Measurements from ENCODE around the gene ABCC6.
"Not testable (repeated sequence)": the region's sequence is repeated elsewhere in the genome, so short reads cannot be mapped to it uniquely, and the experiment has no call there.

The ABCC6 gene

GRCh38 chr16:16223662-16224241 lies 458 bp upstream of the ABCC6 start:
- DNase-seq (ENCODE audit: low spot score), result not testable (repeated sequence)

DNA sequence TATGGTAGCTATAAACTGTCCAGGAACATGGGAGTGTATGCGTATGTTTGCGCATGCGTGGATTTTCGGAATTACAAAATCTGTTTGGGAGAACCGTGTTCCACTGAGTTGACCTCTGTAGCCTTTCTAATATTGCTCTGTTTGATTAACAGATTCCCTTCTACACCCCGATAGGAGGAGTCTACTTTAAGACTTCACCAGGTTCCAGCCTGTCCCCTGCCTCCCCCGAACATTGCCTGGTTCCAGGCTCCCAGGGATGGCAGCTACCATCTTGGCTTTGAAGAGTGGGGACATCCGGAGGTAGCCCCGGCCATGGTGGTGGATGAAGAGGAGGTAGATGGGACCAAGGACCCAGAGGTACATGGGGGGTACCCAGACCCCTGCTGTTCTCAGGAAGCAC lies 1.9 kb downstream of the ABCC6 start:
- DNase-seq (ENCODE audit: low spot score), result not testable (repeated sequence)

GRCh38 chr16:16220449-16220848 lies 2.8 kb downstream of the ABCC6 start:
- not testable (repeated sequence) for DNase-seq (ENCODE audit: low spot score)

GRCh38 chr16:16218787-16219186 lies 4.5 kb downstream of the ABCC6 start:
- DNase-seq (ENCODE audit: low spot score), result not testable (repeated sequence)

- not testable (repeated sequence) for DNase-seq (ENCODE audit: low spot score)
Measured at GRCh38 chr16:16218349-16218748, 4.9 kb downstream of the ABCC6 start.

- not testable (repeated sequence) for DNase-seq (ENCODE audit: low spot score)
Measured at GRCh38 chr16:16213863-16214293, 9.4 kb downstream of the ABCC6 start.

DNA sequence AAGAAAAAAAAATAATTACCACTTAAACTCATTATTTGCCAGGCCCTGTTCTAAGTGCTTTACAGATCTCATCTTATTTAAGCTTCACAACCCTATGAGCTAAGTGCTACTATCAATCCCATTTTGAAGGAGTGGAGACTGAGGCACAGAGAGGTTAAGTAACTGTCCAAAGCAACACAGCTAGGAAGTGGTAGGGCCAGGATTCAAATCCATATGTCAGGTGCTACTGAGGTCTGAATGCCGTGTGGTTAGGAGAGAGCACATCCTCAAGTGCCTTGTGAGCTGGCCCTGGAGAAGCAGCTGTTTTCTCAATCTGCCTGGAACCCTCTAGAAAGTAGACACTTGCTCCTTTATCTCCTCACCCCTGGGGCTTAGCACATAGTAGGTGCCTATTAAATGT lies 11.9 kb downstream of the ABCC6 start:
- not testable (repeated sequence) for DNase-seq (ENCODE audit: low spot score)

- not testable (repeated sequence) for DNase-seq (ENCODE audit: low spot score)
Measured at GRCh38 chr16:16208461-16208860, 14.8 kb downstream of the ABCC6 start.

DNA sequence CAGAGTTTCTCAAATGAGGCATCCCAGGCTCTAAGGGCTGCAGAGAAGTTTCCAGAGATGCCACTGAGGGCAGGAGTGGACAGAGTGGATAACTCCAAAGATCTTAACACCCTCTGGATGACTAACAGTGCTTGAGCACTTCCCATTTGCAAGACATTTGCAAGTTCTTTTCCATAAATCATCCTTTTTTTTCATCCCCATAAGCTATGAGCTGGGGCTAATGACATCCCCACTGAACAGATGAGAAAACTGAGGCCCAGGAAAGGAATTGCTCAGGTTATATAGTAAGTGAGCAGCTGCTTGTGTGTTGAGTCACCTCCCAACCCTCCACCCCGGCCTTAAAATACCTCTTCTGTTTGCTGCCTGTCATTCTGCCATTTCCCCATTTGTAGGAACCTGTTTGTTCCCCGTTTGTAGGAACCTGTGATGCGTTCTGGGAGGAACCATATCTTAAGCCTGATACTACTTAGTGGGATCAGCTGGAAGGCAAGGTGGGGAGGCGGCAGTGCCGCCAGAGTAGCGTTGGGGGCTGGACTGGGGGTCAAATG lies 15.4 kb downstream of the ABCC6 start:
- not testable (repeated sequence) for DNase-seq (ENCODE audit: low spot score)

DNA sequence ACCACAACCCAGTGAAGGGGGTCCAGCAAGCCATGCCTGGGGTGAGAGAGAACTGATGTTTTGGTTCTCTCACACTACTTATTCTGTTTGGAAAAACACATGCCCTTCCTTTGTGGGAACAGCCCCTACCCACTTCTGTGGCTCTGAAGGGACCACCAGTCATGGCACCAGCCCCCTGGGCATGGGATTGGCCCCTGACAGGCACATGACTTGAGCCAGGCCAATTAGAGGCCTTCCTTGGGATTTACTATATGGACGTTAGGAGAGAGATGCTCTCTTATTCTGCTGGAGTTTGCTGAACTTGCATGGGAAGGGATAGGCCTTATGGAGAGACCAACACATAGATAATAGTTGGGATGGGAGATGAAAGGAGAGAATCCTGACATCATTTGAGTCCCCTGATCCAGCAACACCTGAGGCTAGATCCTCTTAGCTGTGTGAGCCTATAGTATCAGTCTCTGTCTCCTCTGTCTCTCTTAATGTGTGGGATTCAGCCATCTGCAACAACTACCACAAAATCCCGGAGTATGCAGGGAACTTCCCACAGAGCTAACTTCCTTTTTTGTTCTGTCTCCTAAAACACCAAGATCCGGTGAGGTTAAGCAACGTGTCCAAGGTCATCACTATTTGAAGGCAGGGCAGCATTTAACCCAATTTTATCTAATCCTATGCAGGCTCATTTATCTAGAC lies 16.1 kb downstream of the ABCC6 start:
- DNase-seq (ENCODE audit: low spot score), result not testable (repeated sequence)

GRCh38 chr16:16205864-16206263 lies 17.4 kb downstream of the ABCC6 start:
- not testable (repeated sequence) for DNase-seq (ENCODE audit: low spot score)

GRCh38 chr16:16204552-16204951 lies 18.7 kb downstream of the ABCC6 start:
- DNase-seq (ENCODE audit: low spot score), result not testable (repeated sequence)

- not testable (repeated sequence) for DNase-seq (ENCODE audit: low spot score)
Measured at GRCh38 chr16:16203494-16203893, 19.8 kb downstream of the ABCC6 start.

DNA sequence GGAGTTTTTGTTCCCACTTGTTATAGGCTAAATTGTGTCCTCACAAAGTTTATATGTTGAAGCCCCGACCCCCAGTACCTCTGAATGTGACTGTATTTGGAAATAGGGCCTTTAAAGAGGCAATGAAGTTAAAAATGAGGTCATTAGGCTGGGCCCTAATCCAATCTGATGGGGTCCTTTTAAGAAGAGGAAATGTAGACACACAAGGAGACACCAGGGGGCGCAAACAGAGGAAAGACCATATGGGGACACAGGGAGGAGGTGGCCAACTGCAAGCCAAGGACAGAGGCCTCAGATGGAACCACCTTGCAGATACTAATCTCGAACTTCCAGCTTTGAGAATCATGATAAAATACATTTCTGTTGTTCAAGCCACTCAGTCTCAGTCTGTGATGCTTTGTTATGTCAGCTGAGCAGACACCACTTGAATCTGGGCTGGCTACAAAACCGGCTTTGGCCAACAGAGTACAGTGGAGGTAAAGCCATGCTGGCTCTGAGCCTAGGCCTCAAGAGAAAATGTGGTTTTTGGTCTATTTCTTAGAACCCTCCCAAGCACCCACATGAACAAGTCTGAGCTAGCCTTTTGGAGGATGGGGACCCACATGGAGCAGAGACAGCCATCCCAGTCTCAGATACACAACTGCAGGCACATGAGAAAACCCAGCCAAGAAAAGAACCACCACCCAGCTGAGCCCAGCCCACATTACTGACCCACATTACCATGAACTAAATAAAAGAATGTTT lies 20.7 kb downstream of the ABCC6 start:
- DNase-seq (ENCODE audit: low spot score), result not testable (repeated sequence)

- DNase-seq (ENCODE audit: low spot score), result not testable (repeated sequence)
Measured at GRCh38 chr16:16201880-16202279, 21.4 kb downstream of the ABCC6 start.

- DNase-seq (ENCODE audit: low spot score), result not testable (repeated sequence)
Measured at GRCh38 chr16:16200391-16200790, 22.9 kb downstream of the ABCC6 start.

- not testable (repeated sequence) for DNase-seq (ENCODE audit: low spot score)
Measured at GRCh38 chr16:16199428-16199827, 23.9 kb downstream of the ABCC6 start.

- DNase-seq (ENCODE audit: low spot score), result no peak
Measured at GRCh38 chr16:16197966-16198365, 25.3 kb downstream of the ABCC6 start.

DNA sequence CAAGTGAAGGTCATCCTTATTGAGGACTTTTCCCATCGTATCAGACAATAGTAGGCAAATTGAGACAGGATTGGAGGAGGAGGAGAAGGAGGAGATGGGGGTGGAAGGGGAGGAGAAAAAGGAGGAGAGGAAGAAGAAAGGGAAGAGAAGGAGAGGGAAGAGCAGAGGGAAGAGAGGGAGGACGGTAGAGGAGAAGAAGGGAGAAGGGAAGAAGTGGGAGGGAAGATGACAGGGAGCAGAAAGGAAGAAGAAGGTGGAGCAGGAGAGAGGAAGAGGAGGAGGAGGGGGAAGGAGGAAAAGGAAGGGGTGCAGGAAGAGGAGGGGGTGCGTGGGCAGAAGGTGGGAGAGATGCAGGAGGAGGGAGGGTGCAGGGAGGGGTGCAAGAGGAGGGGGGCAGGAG lies 26.0 kb downstream of the ABCC6 start:
- DNase-seq (ENCODE audit: low spot score), result no peak

GRCh38 chr16:16196099-16196498 lies 27.2 kb downstream of the ABCC6 start:
- no peak for DNase-seq (ENCODE audit: low spot score)

- DNase-seq (ENCODE audit: low spot score), result no peak
Measured at GRCh38 chr16:16191493-16192167, 31.7 kb downstream of the ABCC6 start.

GRCh38 chr16:16190966-16191365 lies 32.3 kb downstream of the ABCC6 start:
- DNase-seq (ENCODE audit: low spot score), result not testable (repeated sequence)

Measured in Ammon's horn (tissue), 1 donor.